Effector CD4-positive, alpha-beta T cell (primary cell): ENCODE data around the gene TNNC1.

Experiments
- DNase-seq: peaks from one replicate; pipeline ENCODE4 v3.0.0-alpha.2; 2020

Gene TNNC1

DNA sequence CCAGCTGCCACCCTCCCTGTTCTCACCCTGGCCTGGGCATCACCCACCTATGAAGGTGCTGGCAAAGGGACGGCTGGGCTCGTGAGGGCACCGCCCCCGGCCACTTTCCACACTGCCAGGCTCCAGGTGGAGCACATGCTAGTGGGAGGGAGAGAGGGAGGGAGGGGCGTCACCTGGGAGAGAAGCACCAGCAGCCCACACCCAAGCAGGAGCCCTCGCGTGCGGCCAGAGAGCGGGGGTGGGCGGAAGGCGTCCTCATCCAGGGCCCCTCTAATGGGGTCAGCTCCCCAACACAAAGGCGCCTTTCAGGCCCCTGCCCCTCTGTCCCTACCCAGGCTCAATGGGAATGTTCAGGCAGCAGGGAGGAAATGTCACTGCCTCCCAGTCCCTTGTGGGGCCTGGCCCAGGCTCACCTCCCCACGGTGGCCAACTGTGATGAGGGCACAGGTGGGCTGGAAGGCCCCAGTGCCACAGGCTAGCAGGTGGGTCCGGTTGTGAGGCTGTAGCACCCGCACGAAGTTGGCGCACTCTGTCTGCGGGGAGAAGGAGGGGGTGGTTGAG is 12.0 kb downstream of the TNNC1 start:
- DNase-seq = no peak

DNA sequence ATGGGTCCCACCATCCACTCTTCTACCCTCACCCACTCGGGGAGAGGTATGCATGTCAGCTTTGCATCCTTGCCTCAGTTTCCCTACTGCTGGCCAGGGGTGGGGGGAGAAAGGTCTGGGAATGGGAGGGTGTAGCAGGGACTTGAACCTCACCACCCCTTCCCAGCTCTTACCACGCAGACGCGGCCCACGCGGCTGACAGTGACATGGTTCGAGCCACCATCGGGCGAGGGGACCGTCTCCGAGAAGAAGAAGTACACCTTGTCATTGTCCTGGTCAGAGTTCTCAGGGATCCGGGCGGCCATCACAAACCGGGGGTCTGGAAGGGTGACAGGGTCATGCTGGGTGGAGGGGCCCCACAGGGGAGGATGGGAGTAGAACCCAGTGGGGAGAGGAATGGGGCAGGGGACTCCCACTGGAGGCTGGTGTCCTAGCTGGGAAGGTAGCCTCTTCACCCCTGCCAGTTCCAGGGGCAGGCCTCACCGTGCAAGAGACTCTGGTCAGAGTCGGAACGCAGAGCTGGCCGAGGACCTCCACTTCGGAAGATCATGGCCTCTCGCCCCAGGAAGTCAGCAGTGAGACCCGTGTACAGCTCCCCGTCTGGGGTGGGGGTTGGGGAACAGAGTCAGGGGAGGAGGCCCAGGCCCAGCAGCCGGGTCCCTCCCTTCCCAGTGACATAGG is 12.6 kb downstream of the TNNC1 start:
- no peak for DNase-seq

DNA sequence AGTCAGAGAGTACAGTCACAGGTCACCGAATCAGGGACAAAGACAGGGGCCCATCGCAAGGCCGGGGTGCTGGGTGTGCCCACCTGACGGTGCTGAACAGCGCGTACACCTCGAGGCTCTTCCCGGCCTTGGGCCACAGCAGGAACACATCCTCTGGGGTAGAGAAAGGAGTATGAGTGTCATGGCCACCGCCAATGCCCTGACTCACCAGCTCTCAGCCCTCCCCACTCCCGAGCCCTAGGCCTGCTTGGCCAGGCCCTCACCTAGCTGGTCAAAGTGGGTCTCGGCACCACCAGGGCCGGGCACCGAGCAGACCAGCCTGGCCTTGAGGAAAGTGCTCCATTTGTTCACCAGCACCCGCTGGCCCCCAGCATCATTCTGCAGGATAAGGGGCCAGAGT is 13.2 kb downstream of the TNNC1 start:
- no peak for DNase-seq

DNA sequence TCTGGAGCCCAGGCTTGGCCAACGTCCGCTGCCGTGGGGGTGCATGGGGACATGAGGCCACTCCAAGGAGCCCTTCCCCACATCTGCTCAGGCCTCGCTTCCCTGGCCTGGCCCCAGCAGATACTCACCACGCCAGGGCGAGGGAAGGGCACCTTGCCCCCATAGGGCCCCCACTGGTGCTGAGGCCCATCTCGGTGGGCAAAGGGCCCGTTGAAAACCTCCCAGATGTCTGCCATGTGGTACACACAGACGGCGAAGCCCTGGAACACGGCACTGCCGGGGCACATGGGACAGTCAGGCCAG is 13.6 kb downstream of the TNNC1 start:
- no peak for DNase-seq

DNA sequence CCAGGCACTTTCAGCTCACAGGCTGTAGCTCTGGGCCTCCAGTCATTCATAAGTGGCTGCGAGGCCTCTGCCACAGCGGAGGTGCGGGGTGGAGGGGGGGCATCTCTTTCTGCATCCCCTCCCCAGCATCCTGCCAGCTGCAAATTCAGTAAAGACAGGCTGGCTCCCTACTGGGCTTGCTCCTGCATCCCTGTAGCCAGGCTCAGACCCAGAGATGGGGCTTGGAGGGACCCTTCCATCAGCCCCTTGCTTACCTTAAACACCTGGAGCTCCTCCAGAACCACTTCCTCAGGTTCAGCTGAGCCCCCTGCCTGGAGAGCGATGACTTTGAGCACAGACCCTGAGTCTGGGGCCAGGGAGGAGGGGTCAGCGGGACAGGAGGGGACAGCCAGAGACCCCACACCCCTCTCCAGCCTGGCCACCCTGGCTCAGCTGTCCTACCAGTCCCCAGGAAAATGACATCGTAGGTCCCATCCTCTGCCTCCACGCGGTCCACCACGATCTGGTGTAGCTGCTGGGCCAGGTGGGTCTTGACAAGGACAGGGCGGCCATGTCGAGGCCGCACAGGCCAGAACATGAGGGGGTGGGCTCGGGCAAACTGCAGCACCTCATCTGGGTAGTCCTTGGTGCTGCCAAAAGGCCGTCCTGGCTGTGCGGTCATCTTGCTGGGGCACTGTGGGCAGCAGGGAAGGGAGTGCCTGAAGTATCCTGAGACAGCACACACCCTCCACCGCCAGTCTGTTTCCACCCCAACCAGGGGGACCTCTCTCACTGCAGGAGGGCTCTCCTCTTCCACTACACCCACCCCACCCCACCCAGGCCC is 14.2 kb downstream of the TNNC1 start:
- DNase-seq = no peak

DNA sequence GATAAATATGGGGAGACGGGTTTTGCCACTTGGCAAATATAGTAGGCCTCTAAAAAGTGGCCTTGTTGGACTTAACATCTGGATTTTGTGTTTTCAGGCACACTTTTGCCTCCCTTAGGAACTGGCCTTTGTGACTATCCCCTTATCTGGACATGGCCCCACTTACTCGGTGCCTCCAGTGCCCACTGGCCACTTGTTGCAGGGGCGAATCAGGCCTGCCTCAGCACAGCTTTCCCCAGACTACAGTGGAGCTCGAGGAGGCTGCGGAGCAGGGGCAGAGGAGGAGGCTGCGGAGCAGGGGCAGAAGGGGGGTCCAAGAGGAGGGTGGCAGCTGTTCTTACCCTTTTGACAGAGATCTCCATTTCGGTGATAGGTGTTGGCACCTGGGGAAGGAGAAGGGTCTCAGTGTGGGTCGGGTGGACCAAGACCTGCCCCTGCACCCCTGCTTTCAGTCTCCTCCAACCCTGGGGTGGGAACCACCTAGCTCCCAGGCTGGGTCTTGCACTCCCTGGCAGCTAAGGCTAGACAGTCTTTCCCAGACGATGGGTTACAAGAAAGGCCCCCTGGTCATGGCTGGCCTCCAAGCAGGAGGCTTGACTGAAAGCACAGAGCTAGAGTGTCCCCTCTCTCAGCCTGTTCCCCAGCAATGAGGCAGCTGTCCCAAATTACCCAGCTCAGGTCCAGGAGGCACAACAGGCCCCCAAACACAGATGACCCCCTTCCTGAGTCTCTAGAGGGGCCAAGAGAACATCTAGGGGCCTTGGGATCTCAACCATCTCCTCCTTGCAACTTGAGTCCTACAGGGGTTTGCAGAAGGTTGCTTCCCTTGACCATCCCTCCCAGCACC is 15.0 kb downstream of the TNNC1 start:
- no peak for DNase-seq

DNA sequence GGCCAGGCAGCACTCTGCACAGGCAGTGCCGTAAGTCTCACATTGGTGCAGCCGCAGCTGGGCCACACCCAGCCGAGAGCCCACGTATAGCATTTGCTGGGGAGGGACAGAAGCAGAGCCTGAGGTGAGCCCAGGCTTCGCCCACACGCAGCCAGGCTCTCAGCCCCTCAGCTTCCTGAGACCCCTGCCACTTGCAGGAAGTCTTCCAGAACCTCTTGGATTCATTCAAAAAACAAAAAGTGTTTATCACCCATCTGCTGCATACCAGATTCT is 15.8 kb downstream of the TNNC1 start:
- DNase-seq = no peak

DNA sequence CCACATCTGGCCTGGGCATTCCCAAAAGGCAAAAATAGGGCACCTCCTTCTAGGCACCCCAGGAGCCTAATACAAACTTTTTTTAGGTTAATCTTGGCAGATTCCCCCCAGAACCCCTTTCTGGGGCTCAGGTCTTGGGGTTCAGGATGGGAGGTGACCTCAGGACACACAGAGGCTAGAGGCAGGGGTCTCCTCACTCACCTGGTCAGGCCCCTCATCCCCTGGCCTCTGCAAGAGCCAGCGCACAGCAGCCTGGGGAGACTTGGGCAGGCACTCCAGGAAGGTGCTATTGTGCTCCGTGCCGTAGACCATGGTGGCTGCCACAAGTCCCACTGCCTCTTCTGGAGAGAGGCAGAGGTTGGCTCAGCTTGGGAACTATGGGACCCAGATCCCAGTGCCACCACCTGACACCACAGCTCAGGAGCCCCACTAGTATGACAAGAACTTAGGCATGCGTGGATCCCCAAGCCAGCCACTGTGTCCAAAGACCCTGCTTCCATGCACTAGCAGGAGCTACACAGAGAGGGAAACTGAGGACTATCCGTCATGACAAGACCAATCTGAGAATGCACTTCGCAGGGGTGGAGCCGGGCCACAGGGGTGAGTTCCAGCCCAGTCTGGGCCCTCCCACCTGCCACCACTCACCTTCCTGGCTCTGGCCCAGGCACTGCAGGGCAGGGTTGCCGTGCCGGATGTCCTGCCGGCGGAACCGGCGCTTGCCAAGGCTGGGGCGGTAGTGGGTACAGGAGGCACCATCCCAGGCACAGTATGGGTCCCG is 16.3 kb downstream of the TNNC1 start:
- no peak for DNase-seq

DNA sequence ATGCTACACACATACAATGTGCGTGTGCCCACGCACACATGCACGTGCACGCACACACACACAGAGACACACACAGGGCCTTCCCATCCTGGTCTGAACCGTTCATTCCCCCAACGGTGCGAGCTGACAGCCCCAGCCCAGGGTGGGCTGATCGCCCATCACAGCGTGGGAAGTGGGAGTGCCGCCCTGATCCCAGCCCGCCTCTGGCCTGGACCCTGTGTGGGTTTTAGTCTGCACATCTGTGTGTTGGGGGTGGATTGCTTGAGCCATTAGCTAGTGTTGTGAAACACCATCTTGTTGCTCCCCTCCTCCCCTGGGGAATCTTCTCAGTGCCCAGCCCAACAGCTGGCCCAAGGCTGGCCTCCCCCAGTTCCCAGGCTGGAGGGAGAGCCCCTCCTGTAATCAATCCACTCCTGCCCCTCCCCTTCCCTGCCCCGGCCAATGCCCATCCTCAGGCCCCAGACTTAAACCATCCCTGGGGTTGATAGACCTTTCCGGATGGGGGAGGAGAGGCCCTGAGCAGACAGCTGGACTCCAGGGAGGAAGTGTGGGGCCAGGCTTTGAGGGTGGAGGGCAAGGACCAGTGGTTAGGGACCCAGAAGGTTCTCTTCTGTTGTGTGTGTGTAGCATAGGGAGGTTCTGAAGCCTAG is 17.2 kb downstream of the TNNC1 start:
- DNase-seq = no peak

DNA sequence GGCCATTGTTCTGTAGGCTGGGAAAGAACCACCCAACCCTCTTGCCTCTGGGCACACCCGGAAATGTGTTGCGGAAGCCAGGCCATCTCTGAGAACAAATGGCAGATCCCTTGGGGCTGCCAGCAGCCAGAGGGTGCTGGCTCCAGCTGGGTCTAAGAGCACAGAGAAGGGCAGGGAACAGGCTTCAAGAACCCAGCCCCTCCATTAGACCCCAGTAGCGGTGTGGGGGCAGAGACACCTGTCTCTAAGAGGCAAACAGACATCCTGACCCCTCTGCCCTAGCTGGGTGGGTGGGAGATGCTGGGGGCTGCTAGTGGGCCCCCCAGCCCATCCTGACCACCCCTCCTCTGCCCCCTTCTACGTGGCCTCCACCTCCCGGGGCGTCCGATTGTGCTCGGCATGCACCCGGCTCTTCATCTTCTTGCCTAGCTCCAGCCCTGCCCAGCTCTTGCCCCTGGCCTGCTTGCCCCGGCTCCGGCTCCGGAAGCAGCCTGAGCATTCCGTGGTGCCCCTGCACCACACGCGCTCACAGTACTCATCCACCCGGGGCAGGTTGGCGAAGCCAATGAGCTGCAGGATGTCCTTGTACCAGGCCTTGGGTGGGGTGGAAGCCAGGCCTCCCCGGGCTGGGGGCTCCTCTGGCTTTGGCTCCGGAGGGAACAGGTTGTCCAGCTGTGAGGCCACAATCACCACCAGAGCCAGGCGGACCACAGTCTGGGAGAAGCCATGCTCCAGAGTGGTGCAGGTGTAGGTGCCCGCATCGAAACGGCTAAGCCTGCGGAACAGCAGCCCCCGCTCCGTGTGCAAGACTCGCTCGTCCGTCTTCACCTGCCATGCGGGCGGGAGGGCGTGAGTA is 18.4 kb downstream of the TNNC1 start:
- DNase-seq = no peak

DNA sequence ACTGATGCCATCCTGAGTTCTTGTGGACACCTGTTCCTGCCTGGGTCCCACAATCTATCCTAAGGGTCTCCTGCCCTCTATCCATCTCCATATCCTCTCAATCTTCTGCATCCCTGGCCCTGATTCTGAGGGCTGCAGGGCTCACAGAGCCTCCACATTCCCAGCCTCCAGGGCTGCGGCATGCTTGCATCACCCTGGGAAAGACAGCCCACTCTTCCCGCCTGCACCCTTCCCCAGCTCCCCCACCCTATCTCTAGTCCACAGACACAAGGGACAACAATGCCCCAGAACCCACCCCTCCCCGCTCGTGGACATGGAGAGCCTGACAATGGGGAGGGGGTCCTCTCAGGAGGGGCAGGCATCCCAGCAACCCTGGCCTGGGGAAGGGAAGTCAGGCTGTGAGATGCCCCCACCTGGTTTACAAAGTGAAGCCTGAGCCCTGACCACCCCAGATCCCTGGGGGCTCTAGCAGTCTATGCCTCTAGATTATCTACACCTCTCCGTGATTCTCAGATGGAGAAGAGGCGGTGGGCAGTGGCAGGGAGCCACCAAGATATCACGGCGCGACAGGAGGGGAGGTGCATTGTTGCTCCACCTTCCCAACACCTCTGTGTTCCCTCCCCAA is 19.2 kb downstream of the TNNC1 start:
- DNase-seq = no peak

DNA sequence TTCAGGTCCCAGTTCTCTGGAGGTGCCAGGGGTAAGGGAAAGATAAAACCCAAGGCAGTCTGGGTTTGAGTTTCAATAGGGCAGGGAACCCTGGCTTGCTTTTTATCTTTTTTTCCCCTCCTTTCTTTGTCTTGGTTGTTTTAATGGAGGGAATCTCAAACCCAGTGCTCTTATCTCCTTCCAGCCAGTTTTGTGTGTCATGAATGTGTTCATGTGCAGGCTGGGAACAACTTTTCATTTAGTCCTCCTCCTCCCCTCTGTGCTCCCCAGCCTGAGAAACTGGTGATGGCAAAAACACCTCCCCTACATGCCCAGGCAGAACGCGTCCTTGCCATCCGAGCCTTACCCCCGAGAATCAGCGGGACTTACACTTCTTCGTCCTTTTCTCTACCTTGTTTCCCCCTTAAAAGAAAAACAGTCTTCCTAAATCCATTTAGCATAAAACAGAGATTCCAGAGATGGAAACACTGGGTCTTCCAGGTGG is 19.8 kb downstream of the TNNC1 start:
- no peak for DNase-seq

DNA sequence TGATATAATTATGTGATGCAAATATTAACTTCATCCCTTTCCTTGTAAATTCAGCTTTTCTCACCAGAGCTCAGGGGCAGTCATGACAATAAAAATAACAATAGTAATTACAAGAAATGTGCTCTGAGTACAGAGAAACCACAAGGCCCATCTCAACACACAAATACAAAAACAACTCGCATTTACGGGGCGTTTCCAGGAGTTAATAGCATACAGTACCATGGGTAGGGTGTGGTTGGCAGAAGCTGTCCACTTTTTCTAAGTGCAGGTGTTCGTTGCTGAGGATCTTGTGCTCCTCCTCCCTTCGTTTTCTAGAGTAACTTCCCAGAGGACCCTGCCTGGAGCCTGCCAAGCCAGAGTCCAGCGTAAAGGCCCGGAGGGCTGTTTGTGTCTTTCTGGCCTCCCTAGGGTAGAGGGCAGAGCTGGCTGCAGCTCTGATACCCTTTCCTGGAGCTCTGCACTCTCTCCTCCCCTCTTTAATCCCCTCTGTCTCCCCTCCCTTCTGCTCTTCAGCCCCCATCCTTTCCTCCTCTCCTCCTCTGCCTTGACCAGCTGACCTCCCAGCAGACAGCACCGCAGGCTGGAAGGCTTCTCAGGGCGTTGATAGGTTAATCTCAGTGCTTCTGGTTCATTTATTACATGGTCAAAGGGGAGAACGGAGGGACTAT is 20.4 kb downstream of the TNNC1 start:
- DNase-seq = no peak

DNA sequence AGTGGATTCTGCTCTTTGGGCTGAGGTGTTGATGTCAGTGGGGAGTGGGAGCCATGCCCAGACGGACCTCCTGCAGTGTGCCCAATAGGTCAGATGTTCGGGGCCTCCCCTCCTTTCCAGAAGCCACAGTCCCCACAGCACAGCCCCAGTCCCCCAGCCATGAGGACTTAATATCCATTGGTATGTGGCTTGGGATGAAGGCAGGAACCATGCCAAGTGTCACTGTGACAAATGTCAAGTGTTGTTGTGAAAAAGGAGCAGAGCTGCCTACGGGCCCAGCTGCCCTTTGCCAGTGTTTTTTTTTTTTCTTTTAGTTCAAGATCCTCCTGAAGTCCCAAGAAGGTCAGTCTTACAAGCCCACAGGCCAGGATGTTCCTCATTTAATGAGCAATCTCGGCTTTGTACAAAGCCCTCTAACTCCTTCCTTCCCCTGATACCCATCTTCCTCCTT is 21.1 kb downstream of the TNNC1 start:
- no peak for DNase-seq

DNA sequence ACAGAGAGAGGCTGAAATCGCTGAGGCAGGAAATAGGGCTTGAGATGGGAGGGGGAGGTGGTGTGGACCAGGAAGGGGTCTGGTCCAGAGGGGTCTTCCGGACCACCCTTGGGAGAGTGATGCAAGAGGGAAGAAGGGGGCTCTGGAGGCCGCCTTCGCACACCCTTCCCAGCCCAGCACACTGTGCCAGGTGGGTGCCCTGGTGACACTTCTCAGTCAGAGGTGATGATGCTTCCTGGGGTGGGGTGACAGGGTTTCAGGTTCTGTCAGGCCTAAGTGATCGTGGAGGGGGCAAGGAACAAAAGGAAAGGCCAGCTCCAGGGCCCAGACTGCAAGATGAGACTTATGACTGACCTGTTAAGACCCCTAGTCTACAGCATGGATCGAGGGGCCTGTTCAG is 21.6 kb downstream of the TNNC1 start:
- no peak for DNase-seq

DNA sequence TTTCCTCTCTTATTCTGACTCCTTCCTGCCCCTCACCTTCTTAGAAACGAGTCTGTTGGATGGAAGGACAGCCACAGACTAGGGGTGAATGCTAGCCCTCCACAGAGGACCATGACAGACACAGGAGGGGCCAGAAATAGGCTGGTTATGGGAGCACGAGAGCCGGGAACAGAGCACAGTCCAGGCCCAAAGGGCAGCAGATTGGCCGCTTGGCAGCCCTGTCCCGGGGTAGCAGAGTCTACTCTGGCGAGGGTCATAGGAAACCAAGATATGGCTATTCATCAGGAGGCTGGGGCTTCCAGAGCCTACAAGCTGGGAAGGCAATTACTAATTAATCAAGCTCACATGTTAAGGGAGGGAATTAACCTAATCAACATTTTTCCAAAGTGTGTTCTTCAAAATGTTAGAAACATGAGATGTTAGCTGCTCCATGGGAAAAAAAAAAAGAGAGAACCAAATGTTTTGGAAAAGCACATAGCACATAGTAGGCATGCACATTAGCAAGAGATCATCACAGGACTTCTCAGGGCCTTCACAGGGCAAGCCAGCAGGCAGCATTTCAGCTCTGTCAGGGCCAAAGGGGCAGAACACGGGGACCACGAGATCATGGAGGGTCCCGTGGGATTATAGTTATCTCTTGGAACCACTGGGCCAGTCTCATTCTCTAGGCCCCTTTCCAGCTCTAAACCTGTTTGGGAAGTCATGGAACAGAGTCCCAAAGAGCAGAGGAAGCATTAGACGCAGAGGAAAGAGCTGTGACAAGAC is 22.2 kb downstream of the TNNC1 start:
- DNase-seq = no peak

DNA sequence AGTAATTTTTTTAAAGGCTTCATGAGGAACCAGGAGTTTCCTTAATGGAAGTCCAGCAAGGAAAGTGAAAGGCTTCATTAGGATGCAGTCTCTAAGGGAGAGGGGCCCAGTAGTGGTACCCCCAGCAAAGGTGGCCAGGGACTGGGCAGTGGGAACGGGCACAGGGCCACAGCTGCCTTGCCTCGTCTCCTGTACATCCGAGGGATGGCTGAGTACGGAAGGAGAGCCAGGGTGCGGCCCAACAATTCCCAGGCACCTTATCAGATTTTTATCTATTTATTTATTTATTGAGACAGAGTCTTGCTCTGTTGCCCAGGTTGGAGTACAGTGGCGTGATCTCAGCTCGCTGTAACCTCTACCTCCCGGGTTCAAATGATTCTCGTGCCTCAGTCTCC is 23.4 kb downstream of the TNNC1 start:
- DNase-seq = no peak

DNA sequence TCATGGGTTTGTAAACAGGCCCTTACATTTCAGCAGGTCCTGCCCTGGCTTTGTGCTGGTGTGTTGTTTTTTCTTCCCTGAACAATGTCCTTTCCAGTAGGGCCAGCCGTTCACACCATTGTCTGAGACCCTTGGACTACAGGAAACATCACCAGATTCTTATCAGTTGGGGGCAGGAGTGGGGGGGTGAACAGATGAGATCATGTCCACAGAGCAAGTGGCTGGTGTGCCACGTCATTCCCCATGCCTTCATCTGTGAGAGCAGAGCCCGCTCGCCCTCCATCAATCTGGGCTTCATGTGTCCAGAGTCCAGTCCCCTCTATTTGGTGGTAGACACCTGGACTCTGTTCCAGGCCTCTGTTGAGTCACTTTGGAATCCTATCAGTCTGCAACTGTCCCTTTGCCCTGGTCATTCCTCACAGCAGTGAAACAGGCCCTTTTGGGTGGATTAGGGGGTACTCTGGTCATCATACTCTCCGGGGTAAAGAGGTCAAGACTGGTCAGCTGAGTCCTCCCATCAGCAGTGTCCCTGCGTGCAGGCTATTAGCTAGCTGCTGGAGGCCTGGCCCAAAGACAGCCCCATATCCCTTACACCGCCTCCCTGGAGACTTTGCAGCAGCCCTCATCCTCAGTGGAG is 23.9 kb downstream of the TNNC1 start:
- DNase-seq = no peak

DNA sequence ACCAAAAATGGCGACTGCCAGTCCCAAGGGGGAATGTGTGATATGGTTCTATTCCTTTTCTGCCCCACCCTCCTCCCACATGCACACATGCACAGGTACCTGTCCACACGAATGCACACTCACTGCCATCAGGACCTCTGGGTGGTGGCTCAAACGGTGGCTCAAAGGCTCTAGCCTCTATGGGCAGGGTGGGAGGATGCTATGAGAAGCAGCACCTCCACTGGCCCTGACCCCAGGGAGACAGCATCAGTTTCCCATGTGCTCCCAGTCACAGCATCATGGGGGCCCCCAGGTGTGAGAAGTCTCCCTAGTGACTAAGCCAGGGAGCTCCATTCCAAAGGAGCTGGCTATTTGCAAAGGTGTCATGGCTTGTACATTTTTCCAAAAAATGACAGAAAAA is 24.8 kb downstream of the TNNC1 start:
- no peak for DNase-seq
